K562 (cell line): ENCODE results near the gene TMEM61. TPM values are rescaled to one million over a fixed set of nuclear protein-coding genes. Genes with fewer than 3 reads are reported as not detected.

Source experiments
- ATAC-seq: fragments of 200-7000 bp; cut with Tn5 transposase; 3 replicates; pipeline ENCODE4 v1.9.1; 2020; ENCODE audit warnings: moderate library complexity
- BruUV-seq: library from RNA; stranded (reverse); fragments of 400-500 nt; replicated peaks from 2 replicates; lab custom pipeline; 2021; lab: Mats Ljungman, UMichigan
- CTCF ChIA-PET: fragments of 300-600 bp; formaldehyde crosslinking; extraction: SDS; loops from one replicate; lab custom pipeline; 2021; ENCODE audit warnings: low intra/inter-chr PET ratio; lab: Yijun Ruan, JAX
- POLR2A ChIA-PET: fragments of 300-600, 350-650 bp; sonication (Branson Sonifier 250); formaldehyde crosslinking; extraction: SDS; loops from one replicate; lab custom pipeline; 2021; ENCODE audit warnings: antibody characterized with exemption, inconsistent platforms; lab: Yijun Ruan, JAX
- DNase-seq, 4 experiments: peaks; one replicate each; pipeline versions ENCODE4 v3.0.0 to v3.0.0-alpha.2; 2011 to 2018; ENCODE audit warnings: low spot score in 3 of 4, mixed read lengths in 3 of 4; ENCODE audit errors: extremely low read depth in 1 of 4
- FAIRE-seq: peaks from 2 replicates; lab custom pipeline; 2011; peaks lifted over from hg19 to GRCh38; lab: Jason Lieb, UNC
- H2AFZ ChIP-seq: 2 replicates; pipeline ENCODE4 v1.6.0; 2011; ENCODE audit warnings: low read depth, low read length, control low read depth, inconsistent platforms
- H3K27ac ChIP-seq: fragments of 200-600 bp; 3 replicates; pipeline ENCODE4 v1.8.0; 2011; ENCODE audit warnings: low read depth, mild to moderate bottlenecking, control low read depth, inconsistent platforms, low read length, moderate library complexity, mixed read lengths; ENCODE audit errors: extremely low read depth
- H3K27me3 ChIP-seq, 2 experiments: fragments of 300-600 bp in 1 of 2; 2 replicates in 1 of 2; 3 replicates in 1 of 2; pipeline versions ENCODE4 v1.6.0 to v1.8.0; 2011; ENCODE audit warnings: inconsistent platforms in 2 of 2, low read length in 2 of 2, mild to moderate bottlenecking in 1 of 2, mixed read lengths in 1 of 2, moderate library complexity in 1 of 2; ENCODE audit not compliant: control insufficient read depth in 2 of 2, insufficient read depth in 2 of 2
- H3K36me3 ChIP-seq: fragments of 300-600 bp; 3 replicates; pipeline ENCODE4 v1.8.0; 2011; ENCODE audit warnings: mild to moderate bottlenecking, low read length, inconsistent platforms; ENCODE audit not compliant: control insufficient read depth, insufficient read depth
- H3K4me1 ChIP-seq, 2 experiments: fragments of 200-600 bp in 1 of 2; replicated peaks in 1 of 2; 2 replicates in 1 of 2; 3 replicates in 1 of 2; pipeline versions ENCODE4 v1.5.1 to v1.8.0; 2011; ENCODE audit warnings: inconsistent platforms in 2 of 2, low read length in 2 of 2, mild to moderate bottlenecking in 1 of 2, mixed read lengths in 1 of 2, moderate library complexity in 1 of 2; ENCODE audit not compliant: control insufficient read depth in 2 of 2, insufficient read depth in 2 of 2
- H3K4me2 ChIP-seq: 2 replicates; pipeline ENCODE4 v1.6.1; 2011; ENCODE audit warnings: low read length, control low read depth, inconsistent platforms, mixed read lengths; ENCODE audit not compliant: insufficient read depth
- H3K4me3 ChIP-seq: fragments of 200-600 bp; sonication (generic), shearing (Covaris generic); 2 replicates; pipeline ENCODE4 v1.5.1; 2016; ENCODE audit warnings: control low read depth, inconsistent platforms
- H3K79me2 ChIP-seq: fragments of 200-600 bp; 3 replicates; pipeline ENCODE4 v1.8.0; 2011; ENCODE audit warnings: low read length, inconsistent platforms; ENCODE audit not compliant: control insufficient read depth, insufficient read depth
- H3K9ac ChIP-seq, 2 experiments: 2 replicates each; pipeline versions ENCODE4 v1.6.0 to v1.6.1; 2011; ENCODE audit warnings: low read depth in 2 of 2, low read length in 2 of 2, control low read depth in 1 of 2, inconsistent platforms in 1 of 2, mild to moderate bottlenecking in 1 of 2, mixed read lengths in 1 of 2; ENCODE audit not compliant: insufficient read depth in 1 of 2
- H3K9me1 ChIP-seq: one replicate; pipeline ENCODE4 v1.6.0; 2011; ENCODE audit warnings: inconsistent platforms, mild to moderate bottlenecking, low read length, moderate library complexity; ENCODE audit not compliant: control insufficient read depth, insufficient read depth
- H3K9me3 ChIP-seq: replicated peaks from 2 replicates; pipeline ENCODE4 v1.5.1; 2011; ENCODE audit warnings: low read depth, low read length, inconsistent platforms; ENCODE audit not compliant: control insufficient read depth, insufficient read depth
- H4K20me1 ChIP-seq: replicated peaks from 2 replicates; pipeline ENCODE4 v1.6.1; 2011; ENCODE audit warnings: low read length, inconsistent platforms, mixed read lengths; ENCODE audit not compliant: control insufficient read depth, insufficient read depth
- FOS ChIP-seq: IDR thresholded peaks from 3 replicates; pipeline ENCODE4 v1.6.1; 2011; ENCODE audit not compliant: insufficient read length; ENCODE audit errors: extremely low read depth
- NCOA4 ChIP-seq: fragments of 450-650 bp; IDR thresholded peaks from 2 replicates; pipeline ENCODE4 v1.6.1; 2018; ENCODE audit warnings: mild to moderate bottlenecking; ENCODE audit not compliant: partially characterized antibody
- SMARCA4 ChIP-seq: fragments of 450-650 bp; IDR thresholded peaks from 2 replicates; pipeline ENCODE4 v1.6.1; 2016
- ZFP1 ChIP-seq: fragments of 450-650 bp; formaldehyde crosslinking; IDR thresholded peaks from 2 replicates; pipeline ENCODE4 v1.4.0; 2020; ENCODE audit warnings: mild to moderate bottlenecking, mixed read lengths
- ZNF133 ChIP-seq: fragments of 250-450 bp; sonication (Bioruptor Pico); IDR thresholded peaks from 2 replicates; pipeline ENCODE4 v1.4.0; 2020; ENCODE audit warnings: mild to moderate bottlenecking
- ZNF197 ChIP-seq: fragments of 200-800 bp; sonication (Bioruptor generic); IDR thresholded peaks from 2 replicates; pipeline ENCODE4 v1.6.1; 2016; ENCODE audit warnings: low read depth, missing genetic modification characterization, missing compliant biosample characterization
- WGBS: fragments of 100-300 bp; shearing (Covaris generic); methylation state at CpG from one replicate; pipeline ENCODE4 v1.1.6; 2016; ENCODE audit warnings: low coverage, mixed read lengths; ENCODE audit not compliant: insufficient coverage; ENCODE audit errors: missing lambda C conversion rate; 5-methylcytosine and 5-hydroxymethylcytosine counted together
- in situ Hi-C: fragments of 300-500 bp; cut with MboI; formaldehyde crosslinking; loops from 4 replicates; pipeline ENCODE4 v1.15.0; 2018; ENCODE audit warnings: inconsistent platforms, mixed read lengths
- intact Hi-C: fragments of 100-400 bp; cut with micrococcal nuclease; formaldehyde crosslinking; loops from 2 replicates; pipeline ENCODE4 v1.14.2; 2022
- polyA plus RNA-seq, 8 experiments: library from polyadenylated mRNA; depleted of rRNA in 4 of 8; stranded (reverse) in 5 of 8; unstranded in 3 of 8; fragments of >200 nt; fragmentation: Nextera tagmentation in 2 of 8; fragmentation: Illumina TruSeq in 1 of 8; extraction: Ambion mirVana in 2 of 8; extraction: Trizol in 1 of 8; gene quantifications; 2 replicates each; pipeline versions ENCODE4 v1.2.1 to v1.2.3, GENCODE V29; 2011 to 2014; ENCODE audit warnings: inconsistent platforms in 1 of 8, missing spikeins in 1 of 8
- total RNA-seq, 7 experiments: library from RNA; depleted of rRNA in 6 of 7; stranded (reverse); fragments of >200 nt in 6 of 7; fragmentation: Illumina TruSeq in 2 of 7; extraction: Trizol in 2 of 7; gene quantifications; 2 replicates each; pipeline versions ENCODE4 v1.2.1 to v1.2.3, GENCODE V29; 2011 to 2021; ENCODE audit warnings: low replicate concordance in 1 of 7
- TF ChIP-seq, protein P1 (sequence below): fragments of 450-650 bp; IDR thresholded peaks from 2 replicates; pipeline ENCODE4 v1.6.1; 2018; ENCODE audit not compliant: partially characterized antibody
- TF ChIP-seq, protein P2 (sequence below): sonication (generic); formaldehyde crosslinking; IDR thresholded peaks from 2 replicates; pipeline ENCODE4 v1.9.0; 2022; ENCODE audit warnings: mild to moderate bottlenecking, missing genetic modification reagents

The TMEM61 gene
- total and polyA plus RNA-seq, 9 of the 15 experiments (the other 6 are each of a cell fraction or from before 2014, with no cell fraction given) = not detected

DNA sequence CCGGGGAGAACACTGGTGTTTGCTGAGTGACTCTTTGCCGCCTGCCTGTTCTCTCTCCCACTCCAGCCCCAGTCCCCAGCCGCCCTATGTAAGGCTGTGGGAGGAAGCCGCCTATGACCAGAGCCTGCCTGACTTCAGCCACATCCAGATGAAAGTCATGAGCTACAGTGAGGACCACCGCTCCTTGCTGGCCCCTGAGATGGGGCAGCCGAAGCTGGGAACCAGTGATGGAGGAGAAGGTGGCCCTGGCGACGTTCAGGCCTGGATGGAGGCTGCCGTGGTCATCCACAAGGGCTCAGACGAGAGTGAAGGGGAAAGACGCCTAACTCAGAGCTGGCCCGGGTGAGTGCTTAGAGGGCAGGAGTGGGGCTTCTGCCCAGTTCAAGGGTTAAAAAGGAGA is 26.5 kb downstream of the TMEM61 start (continued):
- TF ChIP-seq, protein P1, sequence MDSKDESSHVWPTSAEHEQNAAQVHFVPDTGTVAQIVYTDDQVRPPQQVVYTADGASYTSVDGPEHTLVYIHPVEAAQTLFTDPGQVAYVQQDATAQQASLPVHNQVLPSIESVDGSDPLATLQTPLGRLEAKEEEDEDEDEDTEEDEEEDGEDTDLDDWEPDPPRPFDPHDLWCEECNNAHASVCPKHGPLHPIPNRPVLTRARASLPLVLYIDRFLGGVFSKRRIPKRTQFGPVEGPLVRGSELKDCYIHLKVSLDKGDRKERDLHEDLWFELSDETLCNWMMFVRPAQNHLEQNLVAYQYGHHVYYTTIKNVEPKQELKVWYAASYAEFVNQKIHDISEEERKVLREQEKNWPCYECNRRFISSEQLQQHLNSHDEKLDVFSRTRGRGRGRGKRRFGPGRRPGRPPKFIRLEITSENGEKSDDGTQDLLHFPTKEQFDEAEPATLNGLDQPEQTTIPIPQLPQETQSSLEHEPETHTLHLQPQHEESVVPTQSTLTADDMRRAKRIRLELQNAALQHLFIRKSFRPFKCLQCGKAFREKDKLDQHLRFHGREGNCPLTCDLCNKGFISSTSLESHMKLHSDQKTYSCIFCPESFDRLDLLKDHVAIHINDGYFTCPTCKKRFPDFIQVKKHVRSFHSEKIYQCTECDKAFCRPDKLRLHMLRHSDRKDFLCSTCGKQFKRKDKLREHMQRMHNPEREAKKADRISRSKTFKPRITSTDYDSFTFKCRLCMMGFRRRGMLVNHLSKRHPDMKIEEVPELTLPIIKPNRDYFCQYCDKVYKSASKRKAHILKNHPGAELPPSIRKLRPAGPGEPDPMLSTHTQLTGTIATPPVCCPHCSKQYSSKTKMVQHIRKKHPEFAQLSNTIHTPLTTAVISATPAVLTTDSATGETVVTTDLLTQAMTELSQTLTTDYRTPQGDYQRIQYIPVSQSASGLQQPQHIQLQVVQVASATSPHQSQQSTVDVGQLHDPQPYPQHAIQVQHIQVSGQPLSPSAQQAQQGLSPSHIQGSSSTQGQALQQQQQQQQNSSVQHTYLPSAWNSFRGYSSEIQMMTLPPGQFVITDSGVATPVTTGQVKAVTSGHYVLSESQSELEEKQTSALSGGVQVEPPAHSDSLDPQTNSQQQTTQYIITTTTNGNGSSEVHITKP = no peak
- TF ChIP-seq, all 486 proteins: peak for 0

DNA sequence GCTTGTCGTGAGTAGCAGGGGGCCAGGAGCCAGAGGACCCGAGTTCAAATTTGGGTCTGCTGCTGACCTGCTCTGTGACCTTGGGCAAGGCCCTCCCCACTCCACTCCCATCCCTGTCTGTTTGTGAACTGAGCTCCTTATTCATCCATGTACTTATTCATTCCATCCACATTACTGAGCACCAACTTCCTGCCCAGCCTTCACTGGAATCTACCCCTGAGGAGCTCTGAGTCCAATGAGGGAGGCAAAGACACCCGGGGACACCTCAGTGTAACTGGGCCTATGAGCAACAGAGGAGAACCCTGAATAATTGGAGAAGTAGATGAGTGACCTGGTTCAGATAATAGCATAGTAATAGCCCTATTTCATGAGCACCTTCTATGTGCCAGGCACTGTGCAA is 27.2 kb downstream of the TMEM61 start:
- WGBS = 9% methylated on average over 3 of the region's 3 CpGs
- no peak for ATAC-seq
- TF ChIP-seq NCOA4 (no peak), ZNF133 (CRISPR knock-in tag) (no peak), ZNF197 (CRISPR knock-in tag) (no peak), FOS (no peak), SMARCA4 (no peak), ZFP1 (CRISPR knock-in tag) (no peak)
- TF ChIP-seq, protein P2, sequence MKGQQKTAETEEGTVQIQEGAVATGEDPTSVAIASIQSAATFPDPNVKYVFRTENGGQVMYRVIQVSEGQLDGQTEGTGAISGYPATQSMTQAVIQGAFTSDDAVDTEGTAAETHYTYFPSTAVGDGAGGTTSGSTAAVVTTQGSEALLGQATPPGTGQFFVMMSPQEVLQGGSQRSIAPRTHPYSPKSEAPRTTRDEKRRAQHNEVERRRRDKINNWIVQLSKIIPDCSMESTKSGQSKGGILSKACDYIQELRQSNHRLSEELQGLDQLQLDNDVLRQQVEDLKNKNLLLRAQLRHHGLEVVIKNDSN (CRISPR knock-in tag) = no peak
- TF ChIP-seq, all 486 proteins: peak for 0
- no TSS peak for BruUV-seq
- Histone ChIP-seq H3K4me2 (no peak overlapping the region), H3K79me2 (no peaks in the 10 kb centered on the region), H3K4me3 (no peak overlapping the region), H3K4me1 (no peaks in the 10 kb centered on the region), H3K9me1 (no peaks in the 10 kb centered on the region), H2AFZ (no peak overlapping the region), H3K9ac (no peak overlapping the region), H3K27me3 (peaks cover 5 to 25% of the 10 kb centered on the region in 2 experiments; a peak in 3 of 5 replicates), H4K20me1 (no peaks in the 10 kb centered on the region), H3K27ac (no peak overlapping the region), H3K36me3 (no peaks in the 10 kb centered on the region), H3K9me3 (no peaks in the 10 kb centered on the region)
- in situ Hi-C loops (no loop called here), intact Hi-C loops (no loop called here)
- ChIA-PET POLR2A (interaction anchor here (0.7 to 1.3 kb wide), 2 partner anchors 8 to 1234 kb away, joined by 3 read pairs; no protein-coding TSS in a partner anchor), CTCF (no interaction called here)
- FAIRE-seq (no peak), DNase-seq (no peak)
